H9 (cell line): Measurements from ENCODE around the gene MRPS14. TPM values are rescaled to one million over a fixed set of nuclear protein-coding genes. Genes with fewer than 3 reads are reported as not detected.

Experiments used
- DNase-seq: peaks from one replicate; pipeline ENCODE4 v3.0.0-alpha.2; 2017
- H2AFZ ChIP-seq: one replicate; pipeline ENCODE4 v1.6.1; 2013; ENCODE audit warnings: mild to moderate bottlenecking, low read length, control low read depth, moderate library complexity
- H2AK5ac ChIP-seq: 2 replicates; pipeline ENCODE4 v1.6.1; 2013; ENCODE audit warnings: low read length, control low read depth, mixed read lengths; ENCODE audit not compliant: insufficient read length
- H2BK120ac ChIP-seq: one replicate; pipeline ENCODE4 v1.6.1; 2013; ENCODE audit warnings: low read depth, mild to moderate bottlenecking, low read length, control low read depth, inconsistent platforms; ENCODE audit not compliant: poor library complexity, severe bottlenecking
- H2BK12ac ChIP-seq: 2 replicates; pipeline ENCODE4 v1.6.1; 2013; ENCODE audit warnings: low read length, control low read depth, mixed read lengths, low read depth; ENCODE audit not compliant: insufficient read length
- H2BK15ac ChIP-seq: 2 replicates; pipeline ENCODE4 v1.6.1; 2013; ENCODE audit warnings: low read depth, low read length, control low read depth
- H2BK20ac ChIP-seq: one replicate; pipeline ENCODE4 v1.6.1; 2013; ENCODE audit warnings: low read depth, mild to moderate bottlenecking, low read length, control low read depth, inconsistent platforms; ENCODE audit not compliant: poor library complexity, severe bottlenecking
- H2BK5ac ChIP-seq: 2 replicates; pipeline ENCODE4 v1.6.1; 2013; ENCODE audit warnings: low read length, control low read depth, mixed read lengths; ENCODE audit not compliant: insufficient read length
- H3K14ac ChIP-seq: 2 replicates; pipeline ENCODE4 v1.6.1; 2013; ENCODE audit warnings: low read length, control low read depth; ENCODE audit not compliant: insufficient read depth
- H3K18ac ChIP-seq: 2 replicates; pipeline ENCODE4 v1.6.1; 2013; ENCODE audit warnings: low read depth, mild to moderate bottlenecking, mixed read lengths, low read length, control low read depth; ENCODE audit not compliant: insufficient read length
- H3K23ac ChIP-seq: 2 replicates; pipeline ENCODE4 v1.6.1; 2013; ENCODE audit warnings: low read length, control low read depth, mixed read lengths, low read depth; ENCODE audit not compliant: insufficient read length
- H3K23me2 ChIP-seq: 2 replicates; pipeline ENCODE4 v1.6.1; 2013; ENCODE audit warnings: low read depth, mild to moderate bottlenecking, mixed read lengths, low read length, control low read depth; ENCODE audit not compliant: insufficient read length, poor library complexity, severe bottlenecking
- H3K27ac ChIP-seq: 2 replicates; pipeline ENCODE4 v1.5.1; 2013; ENCODE audit warnings: low read length, control low read depth, mixed read lengths, low read depth; ENCODE audit not compliant: insufficient read length
- H3K27me3 ChIP-seq: 2 replicates; pipeline ENCODE4 v1.6.1; 2013; ENCODE audit warnings: low read length, control low read depth, inconsistent platforms; ENCODE audit not compliant: insufficient read depth
- H3K4ac ChIP-seq: 2 replicates; pipeline ENCODE4 v1.6.1; 2013; ENCODE audit warnings: low read depth, mild to moderate bottlenecking, control low read depth, inconsistent platforms, low read length, moderate library complexity
- H3K4me1 ChIP-seq: 2 replicates; pipeline ENCODE4 v1.6.1; 2013; ENCODE audit warnings: low read length, control low read depth, inconsistent platforms; ENCODE audit not compliant: insufficient read depth
- H3K4me2 ChIP-seq: 2 replicates; pipeline ENCODE4 v1.6.1; 2013; ENCODE audit warnings: low read length, control low read depth, mixed read lengths; ENCODE audit not compliant: insufficient read length, insufficient read depth
- H3K56ac ChIP-seq: 2 replicates; pipeline ENCODE4 v1.6.1; 2013; ENCODE audit warnings: low read depth, mild to moderate bottlenecking, mixed read lengths, low read length, control low read depth; ENCODE audit not compliant: insufficient read length
- H3K79me1 ChIP-seq: 2 replicates; pipeline ENCODE4 v1.6.1; 2013; ENCODE audit warnings: low read depth, mild to moderate bottlenecking, moderate library complexity, low read length, control low read depth, inconsistent platforms; ENCODE audit not compliant: insufficient read depth, poor library complexity, severe bottlenecking
- H3K79me2 ChIP-seq: 2 replicates; pipeline ENCODE4 v1.6.1; 2013; ENCODE audit warnings: low read length, control low read depth, inconsistent platforms; ENCODE audit not compliant: insufficient read depth
- H3K9ac ChIP-seq: 2 replicates; pipeline ENCODE4 v1.6.1; 2013; ENCODE audit warnings: low read length, control low read depth, mixed read lengths; ENCODE audit not compliant: insufficient read length; ENCODE audit errors: extremely low read depth
- H3K9me3 ChIP-seq: one replicate; pipeline ENCODE4 v1.6.1; 2013; ENCODE audit warnings: low read depth, low read length, inconsistent platforms; ENCODE audit not compliant: control insufficient read depth
- H3T11ph ChIP-seq: one replicate; pipeline ENCODE4 v1.6.1; 2013; ENCODE audit warnings: mild to moderate bottlenecking, low read length, control low read depth, inconsistent platforms
- H4K20me1 ChIP-seq: one replicate; pipeline ENCODE4 v1.6.1; 2013; ENCODE audit not compliant: control insufficient read depth, insufficient read length, insufficient read depth
- H4K5ac ChIP-seq: 2 replicates; pipeline ENCODE4 v1.6.1; 2013; ENCODE audit warnings: low read depth, mild to moderate bottlenecking, mixed read lengths, low read length, control low read depth; ENCODE audit not compliant: insufficient read length
- H4K8ac ChIP-seq: replicated peaks from 2 replicates; pipeline ENCODE4 v1.6.1; 2013; ENCODE audit warnings: low read length, control low read depth, mixed read lengths, low read depth; ENCODE audit not compliant: insufficient read length
- H4K91ac ChIP-seq: 2 replicates; pipeline ENCODE4 v1.6.1; 2013; ENCODE audit warnings: low read depth, mild to moderate bottlenecking, moderate library complexity, mixed read lengths, low read length, control low read depth; ENCODE audit not compliant: insufficient read length
- H3K27ac Mint-ChIP-seq, 3 experiments: 2 replicates in 2 of 3; 3 replicates in 1 of 3; pipeline ENCODE4 v1.8.0; 2020 to 2021; ENCODE audit warnings: mixed read lengths in 3 of 3, mild to moderate bottlenecking in 1 of 3, moderate library complexity in 1 of 3
- H3K27me3 Mint-ChIP-seq: 2 replicates; pipeline ENCODE4 v1.8.0; 2021; ENCODE audit warnings: low read depth, mild to moderate bottlenecking, moderate library complexity, mixed read lengths
- H3K36me3 Mint-ChIP-seq, 3 experiments: 2 replicates in 2 of 3; 3 replicates in 1 of 3; pipeline ENCODE4 v1.8.0; 2020 to 2021; ENCODE audit warnings: low read depth in 3 of 3, mixed read lengths in 3 of 3; ENCODE audit not compliant: insufficient read depth in 1 of 3
- H3K4me1 Mint-ChIP-seq, 2 experiments: 2 replicates each; pipeline ENCODE4 v1.8.0; 2020; ENCODE audit warnings: mixed read lengths in 2 of 2
- H3K4me3 Mint-ChIP-seq, 2 experiments: 2 replicates in 1 of 2; 3 replicates in 1 of 2; pipeline ENCODE4 v1.8.0; 2020 to 2021; ENCODE audit warnings: mild to moderate bottlenecking in 2 of 2, mixed read lengths in 2 of 2, moderate library complexity in 1 of 2
- H3K9me3 Mint-ChIP-seq, 2 experiments: 2 replicates in 1 of 2; 3 replicates in 1 of 2; pipeline ENCODE4 v1.8.0; 2020; ENCODE audit warnings: mild to moderate bottlenecking in 2 of 2, mixed read lengths in 2 of 2, moderate library complexity in 1 of 2
- total RNA-seq: library from RNA; stranded (reverse); gene quantifications from 2 replicates; pipeline ENCODE4 v1.2.1, GENCODE V29; 2021
- TF ChIP-seq, protein P1 (sequence below): fragments of 200-600 bp; sonication (generic); conservative IDR thresholded peaks from 3 replicates; pipeline ENCODE4 v1.8.0; 2021; ENCODE audit warnings: antibody characterized with exemption, mild to moderate bottlenecking

Gene MRPS14
- total RNA-seq, 1 experiment from 2014 or later = 30.6 TPM

DNA sequence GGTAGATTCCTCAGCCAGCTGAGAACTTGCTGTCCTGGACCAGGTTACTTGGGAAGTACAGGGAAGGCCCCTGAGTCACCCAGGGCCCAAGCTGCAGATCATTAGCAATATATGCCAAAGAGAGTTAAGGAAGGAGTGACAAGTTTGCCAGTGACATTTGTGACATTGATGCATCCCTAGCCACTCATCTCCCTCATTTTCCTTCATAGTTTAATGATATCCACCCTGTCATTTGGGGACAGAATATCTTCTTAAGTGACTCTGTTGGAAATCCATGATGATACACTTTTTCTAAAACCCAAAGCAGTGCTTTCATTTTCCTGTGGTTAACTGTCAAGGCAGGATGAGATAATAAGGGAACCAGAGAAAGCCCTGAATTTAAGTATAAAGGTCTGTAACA lies 47.6 kb upstream of the MRPS14 start:
- Histone ChIP-seq H2BK20ac (no peak overlapping the region), H3K9ac (no peak overlapping the region), H2BK12ac (no peak overlapping the region), H3K4me1 (peaks cover 14% of the 10 kb centered on the region; the same call in 1 of the 2 replicates), H4K8ac (no peak overlapping the region), H2BK120ac (no peak overlapping the region), H2AK5ac (no peak overlapping the region), H3T11ph (no peak overlapping the region), H4K91ac (no peak overlapping the region), H3K27ac (no peak overlapping the region), H2BK5ac (no peak overlapping the region), H3K4me2 (no peak overlapping the region), H3K27me3 (no peaks in the 10 kb centered on the region; the same call in 1 of the 2 replicates), H2BK15ac (no peak overlapping the region), H3K56ac (no peak overlapping the region), H3K9me3 (no peaks in the 10 kb centered on the region), H4K5ac (no peak overlapping the region), H4K20me1 (no peaks in the 10 kb centered on the region), H3K23ac (no peak overlapping the region), H3K23me2 (no peaks in the 10 kb centered on the region), H3K18ac (no peak overlapping the region), H3K14ac (no peak overlapping the region), H3K79me1 (no peaks in the 10 kb centered on the region), H3K79me2 (no peaks in the 10 kb centered on the region), H2AFZ (no peak overlapping the region), H3K4ac (no peak overlapping the region)
- Mint-ChIP-seq H3K4me3 (no peak overlapping the region), H3K36me3 (no peaks in the 10 kb centered on the region), H3K4me1 (peaks cover 37 to 38% of the 10 kb centered on the region in 2 experiments), H3K9me3 (no peaks in the 10 kb centered on the region), H3K27ac (no peak overlapping the region), H3K27me3 (peaks cover 3% of the 10 kb centered on the region)
- TF ChIP-seq, protein P1, sequence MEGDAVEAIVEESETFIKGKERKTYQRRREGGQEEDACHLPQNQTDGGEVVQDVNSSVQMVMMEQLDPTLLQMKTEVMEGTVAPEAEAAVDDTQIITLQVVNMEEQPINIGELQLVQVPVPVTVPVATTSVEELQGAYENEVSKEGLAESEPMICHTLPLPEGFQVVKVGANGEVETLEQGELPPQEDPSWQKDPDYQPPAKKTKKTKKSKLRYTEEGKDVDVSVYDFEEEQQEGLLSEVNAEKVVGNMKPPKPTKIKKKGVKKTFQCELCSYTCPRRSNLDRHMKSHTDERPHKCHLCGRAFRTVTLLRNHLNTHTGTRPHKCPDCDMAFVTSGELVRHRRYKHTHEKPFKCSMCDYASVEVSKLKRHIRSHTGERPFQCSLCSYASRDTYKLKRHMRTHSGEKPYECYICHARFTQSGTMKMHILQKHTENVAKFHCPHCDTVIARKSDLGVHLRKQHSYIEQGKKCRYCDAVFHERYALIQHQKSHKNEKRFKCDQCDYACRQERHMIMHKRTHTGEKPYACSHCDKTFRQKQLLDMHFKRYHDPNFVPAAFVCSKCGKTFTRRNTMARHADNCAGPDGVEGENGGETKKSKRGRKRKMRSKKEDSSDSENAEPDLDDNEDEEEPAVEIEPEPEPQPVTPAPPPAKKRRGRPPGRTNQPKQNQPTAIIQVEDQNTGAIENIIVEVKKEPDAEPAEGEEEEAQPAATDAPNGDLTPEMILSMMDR = no peak
- DNase-seq = no peak
